ENCODE data around the gene TMEM267.

DNA sequence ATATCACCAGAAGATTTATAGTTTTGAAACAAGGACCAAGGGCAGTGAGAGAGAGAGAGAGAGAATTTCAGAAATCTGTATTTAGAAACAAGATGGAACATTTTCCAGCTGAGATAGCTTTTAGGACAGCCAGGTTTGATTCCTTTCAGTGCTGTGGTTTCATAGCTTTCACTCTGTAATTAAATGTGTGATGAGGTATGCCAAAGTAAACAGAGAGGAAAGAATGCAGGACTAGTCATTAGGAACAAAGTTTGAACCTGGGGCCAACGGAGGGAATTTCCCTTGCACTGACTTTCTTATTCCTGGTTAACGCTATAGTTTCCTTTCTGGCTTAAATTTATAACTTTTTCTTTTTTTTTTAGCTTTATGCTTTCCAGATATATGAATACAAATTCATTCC is 61.5 kb downstream of the TMEM267 start:
- TF ChIP-seq, protein P1, sequence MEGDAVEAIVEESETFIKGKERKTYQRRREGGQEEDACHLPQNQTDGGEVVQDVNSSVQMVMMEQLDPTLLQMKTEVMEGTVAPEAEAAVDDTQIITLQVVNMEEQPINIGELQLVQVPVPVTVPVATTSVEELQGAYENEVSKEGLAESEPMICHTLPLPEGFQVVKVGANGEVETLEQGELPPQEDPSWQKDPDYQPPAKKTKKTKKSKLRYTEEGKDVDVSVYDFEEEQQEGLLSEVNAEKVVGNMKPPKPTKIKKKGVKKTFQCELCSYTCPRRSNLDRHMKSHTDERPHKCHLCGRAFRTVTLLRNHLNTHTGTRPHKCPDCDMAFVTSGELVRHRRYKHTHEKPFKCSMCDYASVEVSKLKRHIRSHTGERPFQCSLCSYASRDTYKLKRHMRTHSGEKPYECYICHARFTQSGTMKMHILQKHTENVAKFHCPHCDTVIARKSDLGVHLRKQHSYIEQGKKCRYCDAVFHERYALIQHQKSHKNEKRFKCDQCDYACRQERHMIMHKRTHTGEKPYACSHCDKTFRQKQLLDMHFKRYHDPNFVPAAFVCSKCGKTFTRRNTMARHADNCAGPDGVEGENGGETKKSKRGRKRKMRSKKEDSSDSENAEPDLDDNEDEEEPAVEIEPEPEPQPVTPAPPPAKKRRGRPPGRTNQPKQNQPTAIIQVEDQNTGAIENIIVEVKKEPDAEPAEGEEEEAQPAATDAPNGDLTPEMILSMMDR (IDR thresholded peaks at IDR 0.05): no peak
- no peak for TF ChIP-seq POLR2A (IDR thresholded peaks at IDR 0.05)
